NCI-H1930 (cell line): ENCODE data around the gene NOP53.

ENCODE experiments used
- DNase-seq, 2 experiments: peaks; one replicate each; lab custom pipeline; 2025; lab: John Stamatoyannopoulos, UW

NOP53 gene

DNA sequence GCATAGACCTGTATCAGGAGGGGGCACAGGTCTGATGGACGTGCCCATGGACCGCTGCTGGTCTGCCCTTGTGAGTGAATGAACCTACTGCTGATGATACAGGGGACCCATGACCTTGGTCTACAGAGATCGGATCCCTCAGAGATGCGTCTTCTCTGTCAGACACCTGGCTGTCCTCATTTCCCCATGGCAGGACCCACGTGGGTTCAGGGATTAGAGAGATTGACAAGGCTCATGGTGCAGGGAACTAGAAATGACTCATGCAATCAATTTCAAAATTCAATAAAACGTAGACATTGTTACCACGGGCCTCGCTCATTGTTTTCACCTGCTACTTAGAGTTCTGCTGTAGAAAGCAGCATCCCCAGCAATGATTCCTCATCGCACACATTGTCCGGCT, 60.0 kb downstream of the NOP53 start:
- DNase-seq = no peak

DNA sequence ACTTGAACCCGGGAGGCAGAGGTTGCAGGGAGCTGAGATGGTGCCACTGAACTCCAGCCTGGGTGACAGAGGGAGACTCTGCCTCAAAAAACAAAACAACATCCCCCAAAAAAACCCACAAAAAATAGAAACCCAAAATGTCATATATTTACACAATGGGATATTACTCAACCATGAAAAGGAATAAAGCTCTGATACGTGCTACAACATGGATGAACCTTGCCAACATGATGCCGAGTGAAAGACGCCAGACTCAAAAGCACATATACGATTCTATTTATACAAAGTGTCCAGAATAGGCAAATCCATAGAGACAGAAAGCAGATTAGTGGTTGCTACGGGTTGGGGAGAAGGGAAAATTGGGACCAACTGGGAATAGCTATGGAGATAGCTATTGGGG, 61.1 kb downstream of the NOP53 start:
- DNase-seq = no peak
